ENCODE data around the gene HJURP.

Gene HJURP

GRCh38 chr2:233817995-233818638 is 36.2 kb downstream of the HJURP start:
- TF ChIP-seq, protein P1, sequence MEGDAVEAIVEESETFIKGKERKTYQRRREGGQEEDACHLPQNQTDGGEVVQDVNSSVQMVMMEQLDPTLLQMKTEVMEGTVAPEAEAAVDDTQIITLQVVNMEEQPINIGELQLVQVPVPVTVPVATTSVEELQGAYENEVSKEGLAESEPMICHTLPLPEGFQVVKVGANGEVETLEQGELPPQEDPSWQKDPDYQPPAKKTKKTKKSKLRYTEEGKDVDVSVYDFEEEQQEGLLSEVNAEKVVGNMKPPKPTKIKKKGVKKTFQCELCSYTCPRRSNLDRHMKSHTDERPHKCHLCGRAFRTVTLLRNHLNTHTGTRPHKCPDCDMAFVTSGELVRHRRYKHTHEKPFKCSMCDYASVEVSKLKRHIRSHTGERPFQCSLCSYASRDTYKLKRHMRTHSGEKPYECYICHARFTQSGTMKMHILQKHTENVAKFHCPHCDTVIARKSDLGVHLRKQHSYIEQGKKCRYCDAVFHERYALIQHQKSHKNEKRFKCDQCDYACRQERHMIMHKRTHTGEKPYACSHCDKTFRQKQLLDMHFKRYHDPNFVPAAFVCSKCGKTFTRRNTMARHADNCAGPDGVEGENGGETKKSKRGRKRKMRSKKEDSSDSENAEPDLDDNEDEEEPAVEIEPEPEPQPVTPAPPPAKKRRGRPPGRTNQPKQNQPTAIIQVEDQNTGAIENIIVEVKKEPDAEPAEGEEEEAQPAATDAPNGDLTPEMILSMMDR (IDR thresholded peaks at IDR 0.05; ENCODE audit: low read depth, low read length) = no peak
- H3K4me3 ChIP-seq (ENCODE audit: low read depth, low read length) = no peak overlapping the region

DNA sequence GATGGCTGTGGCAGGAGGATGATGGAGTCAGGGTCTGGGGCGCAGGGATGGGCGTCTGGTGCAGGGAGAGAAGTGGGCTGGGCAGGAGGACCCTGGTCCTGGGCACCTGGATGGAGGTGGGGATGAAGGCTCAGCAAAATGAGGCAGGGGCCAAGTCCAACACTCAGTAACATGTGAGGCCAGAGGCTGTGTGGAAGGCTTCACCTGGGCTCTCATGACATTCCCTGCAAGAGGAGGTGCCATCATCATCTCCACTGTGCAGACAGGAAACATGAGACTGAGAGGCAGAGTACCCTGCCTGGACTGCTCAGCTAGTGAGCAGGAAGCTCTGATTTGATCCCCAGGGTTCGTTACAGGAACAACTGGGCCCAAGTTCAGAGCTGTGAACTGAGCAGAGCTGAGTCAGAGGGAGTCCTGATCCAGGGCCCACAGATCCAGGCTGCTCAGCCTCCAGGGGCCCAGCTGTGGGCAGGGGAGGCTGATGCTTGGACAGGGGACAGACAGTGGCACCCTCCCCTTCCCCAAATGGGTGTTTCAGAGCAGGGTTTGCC is 36.9 kb downstream of the HJURP start:
- no peak overlapping the region for H3K4me3 ChIP-seq (ENCODE audit: low read depth, low read length)
- TF ChIP-seq, protein P1 (IDR thresholded peaks at IDR 0.05; ENCODE audit: low read depth, low read length) = no peak

DNA sequence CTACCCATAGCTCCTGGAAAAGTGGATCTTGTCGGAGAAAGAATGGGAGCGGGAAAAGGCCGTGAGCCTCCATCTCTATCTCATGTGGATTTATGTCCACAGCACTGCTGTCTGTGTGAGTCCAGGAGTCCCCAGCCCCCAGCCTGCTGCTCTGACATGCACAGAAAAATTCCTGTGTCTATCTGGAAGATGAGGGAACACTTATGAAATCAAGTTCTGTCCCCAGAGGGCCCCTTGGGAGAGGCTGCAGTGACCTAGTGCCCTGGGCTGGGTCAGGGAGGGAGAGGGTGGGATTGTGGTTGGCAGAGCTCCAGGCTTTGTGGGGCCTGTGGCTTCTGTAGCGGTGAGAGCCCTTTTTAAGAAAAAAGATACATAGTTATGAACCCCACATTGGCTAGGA is 37.6 kb downstream of the HJURP start:
- TF ChIP-seq, protein P1 (IDR thresholded peaks at IDR 0.05; ENCODE audit: low read depth, low read length) = no peak

GRCh38 chr2:233816334-233816733 is 38.0 kb downstream of the HJURP start:
- H3K4me3 ChIP-seq (ENCODE audit: low read depth, low read length) = no peak overlapping the region
- TF ChIP-seq, protein P1 (IDR thresholded peaks at IDR 0.05; ENCODE audit: low read depth, low read length) = no peak

More for the DNA sequence above, 37.6 kb downstream of the HJURP start:
- no peak overlapping the region for H3K4me3 ChIP-seq (ENCODE audit: low read depth, low read length)

DNA sequence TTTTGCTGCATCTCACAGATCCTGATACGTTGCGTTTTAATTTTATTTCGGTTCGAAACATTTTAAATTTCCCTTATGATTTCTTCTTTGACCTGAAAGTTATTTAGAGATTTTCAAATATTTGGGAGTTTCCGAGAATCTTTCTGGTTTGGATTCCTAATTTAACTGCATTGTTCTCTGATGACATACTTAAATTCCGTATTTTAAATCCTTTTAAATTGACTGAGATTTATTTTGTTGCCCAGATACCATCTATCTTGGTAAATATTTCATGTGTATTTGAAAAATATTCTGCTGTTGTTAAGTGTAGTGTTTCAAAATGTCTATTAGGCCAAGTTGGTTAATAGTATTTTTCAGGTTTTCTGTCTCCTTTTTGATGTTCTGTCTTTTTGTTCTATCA is 38.5 kb downstream of the HJURP start:
- TF ChIP-seq, protein P1 (IDR thresholded peaks at IDR 0.05; ENCODE audit: low read depth, low read length) = no peak
- H3K4me3 ChIP-seq (ENCODE audit: low read depth, low read length) = no peak overlapping the region

DNA sequence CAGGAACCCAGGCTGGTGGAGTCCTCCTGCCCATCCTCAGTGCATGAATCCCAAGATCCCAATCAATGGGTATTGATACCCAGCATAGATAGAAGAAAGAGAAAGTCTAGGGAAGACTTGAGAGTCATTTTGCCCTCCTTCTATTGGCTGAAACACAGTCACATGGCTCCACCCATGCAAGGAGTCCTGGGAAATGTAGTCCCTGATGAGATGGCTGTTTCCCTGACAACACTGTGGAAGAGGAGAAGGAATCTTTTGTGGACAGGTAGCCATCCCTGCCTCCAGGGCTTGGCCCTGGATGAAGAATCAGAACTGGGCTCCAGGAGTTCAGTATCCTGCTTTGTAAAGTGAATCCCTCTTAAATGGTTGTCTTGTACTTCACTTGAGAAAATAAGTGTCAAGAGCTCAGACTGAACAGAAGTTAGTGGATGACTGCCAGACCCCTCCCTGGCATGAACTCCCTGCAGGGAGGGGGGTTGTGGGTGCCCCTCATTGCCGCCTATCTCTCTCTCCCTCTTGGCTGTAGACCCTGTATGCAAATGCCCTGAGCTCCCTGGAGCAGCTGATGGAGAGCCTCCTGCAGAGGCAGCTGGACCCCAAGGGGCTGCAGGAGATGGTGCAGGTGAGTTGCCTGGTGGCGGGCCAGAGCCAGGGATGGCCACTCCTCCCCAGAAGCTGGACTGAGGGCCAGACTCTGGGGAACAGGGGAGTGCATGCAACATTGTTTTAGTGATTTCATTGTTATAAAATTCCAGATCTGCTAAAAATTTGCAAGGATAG is 40.1 kb downstream of the HJURP start:
- TF ChIP-seq, protein P1 (IDR thresholded peaks at IDR 0.05; ENCODE audit: low read depth, low read length) = no peak
- no peak overlapping the region for H3K4me3 ChIP-seq (ENCODE audit: low read depth, low read length)
